Caco-2 (cell line): Measurements from ENCODE around the gene PYM1. TPM values are rescaled to one million over a fixed set of nuclear protein-coding genes. Genes with fewer than 3 reads are reported as not detected.

Experiments used
- Bru-seq: library from RNA; stranded (reverse); fragments of 400-500 nt; gene quantifications from one replicate; lab custom pipeline; 2021; lab: Mats Ljungman, UMichigan
- BruChase-seq, 2 experiments: library from RNA; stranded (reverse); fragments of 400-500 nt; gene quantifications; one replicate each; lab custom pipeline; 2021; lab: Mats Ljungman, UMichigan
- BruUV-seq: library from RNA; stranded (reverse); fragments of 400-500 nt; replicated peaks from 2 replicates; lab custom pipeline; 2021; lab: Mats Ljungman, UMichigan
- CTCF ChIA-PET: fragments of 300-600 bp; sonication (Branson Sonifier 250); formaldehyde crosslinking; loops from one replicate; lab custom pipeline; 2022; ENCODE audit warnings: antibody characterized with exemption; lab: Charles Lee
- POLR2A ChIA-PET: fragments of 300-600 bp; sonication (Branson Sonifier 250); formaldehyde crosslinking; loops from one replicate; lab custom pipeline; 2022; ENCODE audit warnings: antibody characterized with exemption; lab: Charles Lee
- DNase-seq, 2 experiments: peaks; one replicate each; pipeline versions ENCODE4 v3.0.0 to v3.0.0-alpha.2; 2020 to 2022
- H3K27me3 ChIP-seq: replicated peaks from 2 replicates; pipeline ENCODE4 v1.6.0; 2011; ENCODE audit warnings: low read length; ENCODE audit not compliant: control insufficient read depth, insufficient read depth
- H3K36me3 ChIP-seq: 2 replicates; pipeline ENCODE4 v1.5.1; 2011; ENCODE audit warnings: low read length; ENCODE audit not compliant: control insufficient read depth, insufficient read depth
- H3K4me1 ChIP-seq: fragments of 250-450 bp; sonication (Bioruptor Pico); 2 replicates; pipeline ENCODE4 v1.5.1; 2020; ENCODE audit warnings: mild to moderate bottlenecking
- H3K4me3 ChIP-seq: 2 replicates; pipeline ENCODE4 v1.5.1; 2011; ENCODE audit warnings: low read depth, mild to moderate bottlenecking, control low read depth, low read length
- H3K9me3 ChIP-seq: fragments of 250-450 bp; sonication (Bioruptor Pico); 2 replicates; pipeline ENCODE4 v1.5.1; 2020; ENCODE audit warnings: mild to moderate bottlenecking, moderate library complexity
- H3K27ac Mint-ChIP-seq: one replicate; pipeline ENCODE4 v1.8.0; 2022; ENCODE audit warnings: mixed read lengths; ENCODE audit not compliant: unreplicated experiment
- H3K27me3 Mint-ChIP-seq: one replicate; pipeline ENCODE4 v1.8.0; 2022; ENCODE audit warnings: mixed read lengths; ENCODE audit not compliant: insufficient read depth, unreplicated experiment
- H3K36me3 Mint-ChIP-seq: one replicate; pipeline ENCODE4 v1.8.0; 2022; ENCODE audit warnings: mild to moderate bottlenecking, mixed read lengths; ENCODE audit not compliant: insufficient read depth, unreplicated experiment
- H3K4me1 Mint-ChIP-seq: one replicate; pipeline ENCODE4 v1.8.0; 2022; ENCODE audit warnings: low read depth, mixed read lengths; ENCODE audit not compliant: unreplicated experiment
- H3K4me3 Mint-ChIP-seq: one replicate; pipeline ENCODE4 v1.8.0; 2022; ENCODE audit warnings: mild to moderate bottlenecking, moderate library complexity, mixed read lengths; ENCODE audit not compliant: unreplicated experiment
- H3K9me3 Mint-ChIP-seq: one replicate; pipeline ENCODE4 v1.8.0; 2022; ENCODE audit warnings: mixed read lengths; ENCODE audit not compliant: unreplicated experiment
- CTCF ChIP-seq, 2 experiments: fragments of 200-600 bp in 1 of 2; IDR thresholded peaks; 1 replicate in 1 of 2; 2 replicates in 1 of 2; pipeline versions ENCODE4 v1.5.1 to v1.8.0; 2011 to 2022; ENCODE audit warnings: antibody characterized with exemption in 1 of 2, control low read depth in 1 of 2, inconsistent platforms in 1 of 2, low read depth in 1 of 2, low read length in 1 of 2, mild to moderate bottlenecking in 1 of 2, moderate library complexity in 1 of 2; ENCODE audit not compliant: insufficient read depth in 1 of 2, severe bottlenecking in 1 of 2, unreplicated experiment in 1 of 2
- intact Hi-C: fragments of 100-400 bp; cut with micrococcal nuclease; formaldehyde crosslinking; loops from one replicate; pipeline ENCODE4 v1.10.0; 2022; ENCODE audit not compliant: unreplicated experiment
- long read RNA-seq: library from polyadenylated mRNA; stranded (forward); transcript quantifications from one replicate; pipeline ENCODE4 v2.0.0, GENCODE V29; 2022
- total RNA-seq: library from RNA; stranded (reverse); gene quantifications from 2 replicates; pipeline ENCODE4 v1.2.3, GENCODE V29; 2022

PYM1 gene
- total RNA-seq, result 39.3 and 47.2 TPM in 2 replicates
- Bru-seq, nascent RNA, result percentile 79 among the genes with signal in this experiment
- BruChase-seq, experiment 1, labeled RNA remaining after a 2-hour chase, result percentile 77 among the genes with signal in this experiment
- percentile 74 among the genes with signal in this experiment for BruChase-seq, experiment 2, labeled RNA remaining after a 6-hour chase
- long read RNA-seq, transcript PYM1-206 (2 exons, 653 nt), result minor isoform, 5 of 121 reads
- long read RNA-seq, transcript PYM1-202 (3 exons, 1,073 nt), result minor isoform, 19 of 121 reads
- long read RNA-seq, transcript PYM1-203 (3 exons, 1,226 nt), result major isoform, 86 of 121 reads
- long read RNA-seq, partial matches to known transcripts, result 0 of 121 reads
- long read RNA-seq, other reads (novel, unspliced or antisense), result 11 of 121 reads

GRCh38 chr12:55927588-55928502 lies at the start of gene PYM1:
Gene PYM1 (minus strand): TSS chr12:55927894. CDS start chr12:55927761, 133 bp downstream.
- peaks cover 24% of the 10 kb centered on the region for H3K4me1 ChIP-seq
- H3K9me3 ChIP-seq, result no peaks in the 10 kb centered on the region
- H3K4me3 Mint-ChIP-seq, result peak within 1 kb of the TSS; percentile 98
- peak within 1 kb of the TSS; percentile 97 for H3K27ac Mint-ChIP-seq
- H3K4me3 ChIP-seq, result peak within 1 kb of the TSS; percentile 74
- no peaks in the 10 kb centered on the region for H3K9me3 Mint-ChIP-seq
- H3K27me3 ChIP-seq, result no peaks in the 10 kb centered on the region
- POLR2A ChIA-PET, result interaction anchor here (0.5 to 2.9 kb wide), 4 partner anchors 21 to 110 kb away, joined by 3 to 21 read pairs (median 6); partner anchors contain the start of genes DNAJC14, ORMDL2, RAB5B and SARNP
- 0 out of 2 replicates have a peak, but pooled peaks cover 1% of the 10 kb centered on the region for H3K36me3 ChIP-seq
- peak; percentile 83 to 90 for DNase-seq
- peaks cover 43% of the 10 kb centered on the region for H3K36me3 Mint-ChIP-seq
- H3K27me3 Mint-ChIP-seq, result no peaks in the 10 kb centered on the region
- CTCF ChIA-PET, result interaction anchor here (0.6 to 2.9 kb wide), 9 partner anchors 27 to 429 kb away, joined by 3 to 11 read pairs (median 5); partner anchors contain the start of genes ORMDL2, RAB5B and SARNP
- peaks cover 35% of the 10 kb centered on the region for H3K4me1 Mint-ChIP-seq
- TF ChIP-seq CTCF (IDR thresholded peaks at IDR 0.05; ENCODE audit: insufficient read depth in 1 of 2, low read depth in 1 of 2, low read length in 1 of 2, severe bottlenecking in 1 of 2, unreplicated experiment in 1 of 2), result no peak
- BruUV-seq, result TSS peak; percentile 45
- intact Hi-C loops, result loop anchor here (2.0 kb wide), 1 partner anchor 189 kb away; no protein-coding TSS in a partner anchor

- intact Hi-C loops, result loop anchor here (5.0 kb wide), 1 partner anchor 663 kb away; no protein-coding TSS in a partner anchor
- Histone ChIP-seq H3K4me3 (peak overlapping the region; percentile 92), H3K9me3 (no peaks in the 10 kb centered on the region), H3K27me3 (no peaks in the 10 kb centered on the region), H3K36me3 (peaks cover 2% of the 10 kb centered on the region), H3K4me1 (peaks cover 28% of the 10 kb centered on the region)
- Mint-ChIP-seq H3K36me3 (peaks cover 52% of the 10 kb centered on the region), H3K27ac (no peak overlapping the region), H3K4me3 (no peak overlapping the region), H3K4me1 (peaks cover 16% of the 10 kb centered on the region), H3K9me3 (no peaks in the 10 kb centered on the region), H3K27me3 (no peaks in the 10 kb centered on the region)
- peak; percentile 66 to 67 for DNase-seq
- ChIA-PET POLR2A (interaction anchor here (0.5 to 3.0 kb wide), 23 partner anchors 8 to 292 kb away, joined by 3 to 23 read pairs (median 5); partner anchors contain the start of genes DNAJC14, ORMDL2, PMEL and PYM1), CTCF (interaction anchor here (0.6 to 2.1 kb wide), 20 partner anchors 8 to 517 kb away, joined by 3 to 37 read pairs (median 5); partner anchors contain the start of genes DGKA, DNAJC14, ESYT1 and ORMDL2)
- TF ChIP-seq CTCF (IDR thresholded peaks at IDR 0.05; ENCODE audit: insufficient read depth in 1 of 2, low read depth in 1 of 2, low read length in 1 of 2, severe bottlenecking in 1 of 2, unreplicated experiment in 1 of 2), result no peak
- no TSS peak for BruUV-seq
Observed at GRCh38 chr12:55974308-55974730, 46.6 kb upstream of the PYM1 start.
